ENCODE results near the gene PIGW. TPM values are rescaled to one million over a fixed set of nuclear protein-coding genes. Genes with fewer than 3 reads are reported as not detected.

Gene PIGW
- total and polyA plus RNA-seq, 2 donors (not counting 1 experiment from before 2014, with no cell fraction given), result 2.6 to 10.1 TPM

DNA sequence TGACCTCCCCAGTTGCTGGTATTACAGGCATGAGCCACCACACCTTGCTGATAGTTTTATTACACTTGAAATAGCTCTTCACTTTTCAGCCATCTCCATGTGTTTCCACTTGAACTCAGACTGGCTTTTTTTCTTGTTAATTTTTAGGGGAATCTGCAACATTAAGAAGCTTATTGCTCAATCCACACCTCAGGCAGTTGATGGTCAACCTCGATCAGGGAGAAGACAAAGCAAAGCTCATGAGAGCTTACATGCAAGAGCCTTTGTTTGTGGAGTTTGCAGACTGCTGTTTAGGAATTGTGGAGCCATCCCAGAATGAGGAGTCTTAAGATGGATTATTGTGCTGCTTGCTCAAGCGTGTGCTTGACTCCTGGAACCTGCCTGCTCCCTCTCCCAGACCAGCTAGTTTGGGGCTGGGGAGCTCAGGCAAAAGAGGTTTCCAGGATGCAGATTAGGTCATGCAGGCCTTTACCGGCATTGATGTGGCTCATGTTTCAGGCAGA lies 39.7 kb upstream of the PIGW start:
- Histone ChIP-seq H3K36me3 (ENCODE audit: control insufficient read depth, insufficient read depth, low read length) (peaks cover 20% of the 10 kb centered on the region), H4K20me1 (ENCODE audit: control insufficient read depth, extremely low read depth, insufficient read depth, low read length) (no peaks in the 10 kb centered on the region), H3K4me2 (ENCODE audit: extremely low read depth, insufficient read depth, low read length) (no peak overlapping the region), H2AFZ (ENCODE audit: low read length) (no peak overlapping the region), H3K4me1 (ENCODE audit: control insufficient read depth, extremely low read depth, insufficient read depth, low read length) (peaks cover 3% of the 10 kb centered on the region), H3K9ac (ENCODE audit: insufficient read depth, low read length) (no peak overlapping the region), H3K79me2 (ENCODE audit: control insufficient read depth, insufficient read depth, low read length) (peaks cover 3% of the 10 kb centered on the region), H3K27me3 (ENCODE audit: control insufficient read depth, insufficient read depth, low read length) (no peaks in the 10 kb centered on the region), H3K9me3 (ENCODE audit: control insufficient read depth, insufficient read depth, low read depth, low read length) (no peaks in the 10 kb centered on the region), H3K4me3 (replicated peaks in 1 of 4; ENCODE audit: control extremely low read depth in 1 of 4, insufficient read depth in 1 of 4, low read depth in 3 of 4, low read length in 4 of 4) (no peak overlapping the region), H3K27ac (ENCODE audit: insufficient read depth, low read length) (no peak overlapping the region)
- DNase-seq (ENCODE audit: low read depth in 2 of 2), result no peak
- TF ChIP-seq, protein P1, sequence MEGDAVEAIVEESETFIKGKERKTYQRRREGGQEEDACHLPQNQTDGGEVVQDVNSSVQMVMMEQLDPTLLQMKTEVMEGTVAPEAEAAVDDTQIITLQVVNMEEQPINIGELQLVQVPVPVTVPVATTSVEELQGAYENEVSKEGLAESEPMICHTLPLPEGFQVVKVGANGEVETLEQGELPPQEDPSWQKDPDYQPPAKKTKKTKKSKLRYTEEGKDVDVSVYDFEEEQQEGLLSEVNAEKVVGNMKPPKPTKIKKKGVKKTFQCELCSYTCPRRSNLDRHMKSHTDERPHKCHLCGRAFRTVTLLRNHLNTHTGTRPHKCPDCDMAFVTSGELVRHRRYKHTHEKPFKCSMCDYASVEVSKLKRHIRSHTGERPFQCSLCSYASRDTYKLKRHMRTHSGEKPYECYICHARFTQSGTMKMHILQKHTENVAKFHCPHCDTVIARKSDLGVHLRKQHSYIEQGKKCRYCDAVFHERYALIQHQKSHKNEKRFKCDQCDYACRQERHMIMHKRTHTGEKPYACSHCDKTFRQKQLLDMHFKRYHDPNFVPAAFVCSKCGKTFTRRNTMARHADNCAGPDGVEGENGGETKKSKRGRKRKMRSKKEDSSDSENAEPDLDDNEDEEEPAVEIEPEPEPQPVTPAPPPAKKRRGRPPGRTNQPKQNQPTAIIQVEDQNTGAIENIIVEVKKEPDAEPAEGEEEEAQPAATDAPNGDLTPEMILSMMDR (conservative IDR thresholded peaks at IDR 0.05 in 1 of 2, IDR thresholded peaks at IDR 0.05 in 1 of 2; ENCODE audit: low read depth in 1 of 2, low read length in 2 of 2), result no peak
- no peak for TF ChIP-seq EZH2 (IDR thresholded peaks at IDR 0.05; ENCODE audit: low read length, missing control alignments)

- no peak overlapping the region for H3K9ac ChIP-seq (ENCODE audit: insufficient read depth, low read length)
- no peak overlapping the region for H3K4me3 ChIP-seq (replicated peaks in 1 of 4; ENCODE audit: control extremely low read depth in 1 of 4, insufficient read depth in 1 of 4, low read depth in 3 of 4, low read length in 4 of 4)
- peak overlapping the region; percentile 22 for H3K27ac ChIP-seq (ENCODE audit: insufficient read depth, low read length)
- H2AFZ ChIP-seq (ENCODE audit: low read length), result no peak overlapping the region
- H3K4me2 ChIP-seq (ENCODE audit: extremely low read depth, insufficient read depth, low read length), result no peak overlapping the region
- no peaks in the 10 kb centered on the region for H3K27me3 ChIP-seq (ENCODE audit: control insufficient read depth, insufficient read depth, low read length)
- H3K4me1 ChIP-seq (ENCODE audit: control insufficient read depth, extremely low read depth, insufficient read depth, low read length), result peaks cover 3% of the 10 kb centered on the region
- peak in 1 of 2 donors; percentile 10 for DNase-seq (ENCODE audit: low read depth in 2 of 2)
- no peaks in the 10 kb centered on the region for H3K9me3 ChIP-seq (ENCODE audit: control insufficient read depth, insufficient read depth, low read depth, low read length)
- no peaks in the 10 kb centered on the region for H4K20me1 ChIP-seq (ENCODE audit: control insufficient read depth, extremely low read depth, insufficient read depth, low read length)
- no peaks in the 10 kb centered on the region for H3K79me2 ChIP-seq (ENCODE audit: control insufficient read depth, insufficient read depth, low read length)
- TF ChIP-seq, protein P1 (conservative IDR thresholded peaks at IDR 0.05 in 1 of 2, IDR thresholded peaks at IDR 0.05 in 1 of 2; ENCODE audit: low read depth in 1 of 2, low read length in 2 of 2), result no peak
- no peak for TF ChIP-seq EZH2 (IDR thresholded peaks at IDR 0.05; ENCODE audit: low read length, missing control alignments)
- H3K36me3 ChIP-seq (ENCODE audit: control insufficient read depth, insufficient read depth, low read length), result peaks cover 26% of the 10 kb centered on the region
Measured at GRCh38 chr17:36496018-36496789, 38.6 kb upstream of the PIGW start.

GRCh38 chr17:36498155-36498554 lies 36.6 kb upstream of the PIGW start:
- H4K20me1 ChIP-seq (ENCODE audit: control insufficient read depth, extremely low read depth, insufficient read depth, low read length), result no peaks in the 10 kb centered on the region
- no peak overlapping the region for H2AFZ ChIP-seq (ENCODE audit: low read length)
- no peak for TF ChIP-seq EZH2 (IDR thresholded peaks at IDR 0.05; ENCODE audit: low read length, missing control alignments)
- TF ChIP-seq, protein P1 (conservative IDR thresholded peaks at IDR 0.05 in 1 of 2, IDR thresholded peaks at IDR 0.05 in 1 of 2; ENCODE audit: low read depth in 1 of 2, low read length in 2 of 2), result no peak
- no peak overlapping the region for H3K4me3 ChIP-seq (replicated peaks in 1 of 4; ENCODE audit: control extremely low read depth in 1 of 4, insufficient read depth in 1 of 4, low read depth in 3 of 4, low read length in 4 of 4)
- H3K9ac ChIP-seq (ENCODE audit: insufficient read depth, low read length), result no peak overlapping the region
- H3K4me1 ChIP-seq (ENCODE audit: control insufficient read depth, extremely low read depth, insufficient read depth, low read length), result peaks cover 3% of the 10 kb centered on the region
- H3K79me2 ChIP-seq (ENCODE audit: control insufficient read depth, insufficient read depth, low read length), result no peaks in the 10 kb centered on the region
- peaks cover 27% of the 10 kb centered on the region for H3K36me3 ChIP-seq (ENCODE audit: control insufficient read depth, insufficient read depth, low read length)
- H3K9me3 ChIP-seq (ENCODE audit: control insufficient read depth, insufficient read depth, low read depth, low read length), result no peaks in the 10 kb centered on the region
- H3K4me2 ChIP-seq (ENCODE audit: extremely low read depth, insufficient read depth, low read length), result no peak overlapping the region
- DNase-seq (ENCODE audit: low read depth in 2 of 2), result no peak
- H3K27ac ChIP-seq (ENCODE audit: insufficient read depth, low read length), result no peak overlapping the region
- no peaks in the 10 kb centered on the region for H3K27me3 ChIP-seq (ENCODE audit: control insufficient read depth, insufficient read depth, low read length)
